Sigmoid colon (tissue), 7 donors: ENCODE results near the gene RNF225. TPM values are rescaled to one million over a fixed set of nuclear protein-coding genes. Genes with fewer than 3 reads are reported as not detected.

Source experiments
- DNase-seq: peaks from one replicate; pipeline ENCODE4 v3.0.0-alpha.2; 2019
- H3K27ac ChIP-seq, 4 donors: fragments of 200-600 bp; sonication (generic); one replicate each; pipeline ENCODE4 v1.5.1; 2016 to 2019; ENCODE audit warnings: mild to moderate bottlenecking in 1 of 4
- H3K27me3 ChIP-seq, 3 donors: fragments of 200-600 bp; sonication (generic); one replicate each; pipeline ENCODE4 v1.5.1; 2019; ENCODE audit warnings: mild to moderate bottlenecking in 1 of 3
- H3K36me3 ChIP-seq, 4 donors: fragments of 200-600 bp; sonication (generic); one replicate each; pipeline ENCODE4 v1.5.1; 2016 to 2019
- H3K4me1 ChIP-seq, 4 donors: fragments of 200-600 bp; sonication (generic); one replicate each; pipeline ENCODE4 v1.5.1; 2017 to 2019
- H3K4me3 ChIP-seq, 4 donors: fragments of 200-600 bp; sonication (generic); one replicate each; pipeline ENCODE4 v1.5.1; 2017 to 2019; ENCODE audit warnings: mild to moderate bottlenecking in 2 of 4, moderate library complexity in 1 of 4
- H3K9me3 ChIP-seq, 4 donors: fragments of 200-600 bp in 3 of 4; sonication (generic) in 3 of 4; one replicate each; pipeline versions ENCODE4 v1.5.1 to v1.6.1; 2013 to 2019
- CTCF ChIP-seq, 4 experiments: fragments of 450-650 bp in 3 of 4; fragments of 200-600 bp in 1 of 4; IDR thresholded peaks; one replicate each; pipeline ENCODE4 v1.5.1; 2016 to 2019; ENCODE audit warnings: antibody characterized with exemption in 4 of 4, mild to moderate bottlenecking in 3 of 4, moderate library complexity in 2 of 4
- EP300 ChIP-seq, 4 donors: sonication (generic); formaldehyde crosslinking; IDR thresholded peaks; one replicate each; pipeline ENCODE4 v1.6.1; 2017; ENCODE audit warnings: antibody characterized with exemption in 4 of 4
- POLR2A ChIP-seq, 2 donors: fragments of 450-650 bp; IDR thresholded peaks; one replicate each; pipeline ENCODE4 v1.6.1; 2016; ENCODE audit warnings: antibody characterized with exemption in 2 of 2, mild to moderate bottlenecking in 2 of 2, moderate library complexity in 2 of 2
- POLR2AphosphoS5 ChIP-seq, 4 donors: sonication (generic); formaldehyde crosslinking; IDR thresholded peaks; one replicate each; pipeline ENCODE4 v1.6.1; 2017; ENCODE audit warnings: antibody characterized with exemption in 4 of 4
- WGBS, 2 donors: extraction: QIAGEN DNeasy Blood & Tissue Kit; methylation state at CpG; one replicate each; pipeline ENCODE4 v1.1.7; 2013; 5-methylcytosine and 5-hydroxymethylcytosine counted together
- intact Hi-C: fragments of 100-400 bp; cut with DNase I; formaldehyde crosslinking; loops from one replicate; pipeline ENCODE4 v1.15.1; 2023
- polyA plus RNA-seq, 3 donors: library from polyadenylated mRNA; stranded (reverse); fragments of 200-250 nt; gene quantifications; one replicate each; pipeline ENCODE4 v1.2.3, GENCODE V29; 2013
- total RNA-seq, 4 donors: library from RNA; depleted of rRNA; stranded (reverse); fragments of >200 nt; gene quantifications; one replicate each; pipeline ENCODE4 v1.1.0, GENCODE V29; 2016
- donor health status: healthy with polysubstance abuse.
- donor health status: Bipolar disorder and iron deficiency.
- donor health status: healthy.

The RNF225 gene
- total and polyA plus RNA-seq, 7 donors: 0.07 TPM; not detected in 6

DNA sequence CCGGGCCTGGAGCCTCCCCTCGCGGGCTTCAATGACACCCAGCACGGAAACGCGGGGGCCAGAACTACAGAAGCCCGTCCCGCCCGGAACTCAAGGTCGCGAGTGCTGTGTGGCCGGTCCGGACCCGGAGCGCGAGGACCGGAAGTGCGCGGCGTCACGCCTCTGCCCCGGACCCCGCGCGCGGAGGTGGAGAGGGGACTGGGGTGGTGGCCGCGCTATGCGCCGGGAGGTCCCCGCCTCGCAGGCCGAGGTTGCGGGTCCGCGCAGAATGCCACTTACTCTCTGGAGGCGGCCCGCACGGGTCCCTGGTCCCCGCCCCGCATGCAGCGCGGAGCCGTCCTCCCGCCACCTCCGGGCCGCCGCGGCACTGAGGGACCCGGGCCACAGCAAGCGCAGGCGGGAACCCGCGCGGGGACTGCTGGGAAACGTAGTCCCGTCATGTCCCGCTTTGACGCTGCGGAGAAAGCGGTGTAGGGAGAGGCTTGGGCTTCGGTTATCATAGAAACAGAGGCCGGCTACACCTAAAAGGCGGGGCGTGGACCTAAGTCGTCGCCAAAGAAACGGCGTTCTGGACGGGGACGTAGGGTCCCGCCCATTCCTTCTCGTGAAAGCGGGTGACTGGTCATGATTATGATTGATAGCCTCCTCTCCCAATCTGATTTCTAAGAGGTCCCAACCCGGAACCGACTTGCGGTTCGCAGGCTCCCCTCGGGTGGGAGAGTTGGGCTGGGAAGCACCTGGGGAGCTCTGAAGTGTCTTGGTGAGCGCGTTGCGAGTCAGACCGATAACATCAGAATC is 14.6 kb upstream of the RNF225 start, which contains the start of gene ZNF837:
TSS of gene ZNF837 (minus strand) at position 369 of the 798 bp plus-strand sequence. CDS start 11,698 bp downstream, outside the sequence.
- DNase-seq: peak; percentile 100
- Histone ChIP-seq H3K36me3 (no peaks in the 10 kb centered on the region), H3K27ac (peak within 1 kb of the TSS; percentile 92 to 96 (median 96)), H3K4me1 (peaks cover 0 to 33% (median 24%) of the 10 kb centered on the region in 4 donors), H3K9me3 (no peaks in the 10 kb centered on the region), H3K4me3 (peak within 1 kb of the TSS; percentile 75 to 93 (median 88)), H3K27me3 (no peaks in the 10 kb centered on the region)
- WGBS, 2 donors: 0% methylated on average over 83 of the region's 83 CpGs
- TF ChIP-seq POLR2A (IDR thresholded peaks at IDR 0.05) (peak; percentile 78 to 81), POLR2AphosphoS5 (IDR thresholded peaks at IDR 0.05) (peak; percentile 65 to 91 (median 80)), EP300 (IDR thresholded peaks at IDR 0.05) (no peak), CTCF (IDR thresholded peaks at IDR 0.05) (no peak)
- intact Hi-C loops: loop anchor here (1.0 to 2.0 kb wide), 2 partner anchors 18 to 54 kb away; partner anchors contain the start of gene ZNF497

DNA sequence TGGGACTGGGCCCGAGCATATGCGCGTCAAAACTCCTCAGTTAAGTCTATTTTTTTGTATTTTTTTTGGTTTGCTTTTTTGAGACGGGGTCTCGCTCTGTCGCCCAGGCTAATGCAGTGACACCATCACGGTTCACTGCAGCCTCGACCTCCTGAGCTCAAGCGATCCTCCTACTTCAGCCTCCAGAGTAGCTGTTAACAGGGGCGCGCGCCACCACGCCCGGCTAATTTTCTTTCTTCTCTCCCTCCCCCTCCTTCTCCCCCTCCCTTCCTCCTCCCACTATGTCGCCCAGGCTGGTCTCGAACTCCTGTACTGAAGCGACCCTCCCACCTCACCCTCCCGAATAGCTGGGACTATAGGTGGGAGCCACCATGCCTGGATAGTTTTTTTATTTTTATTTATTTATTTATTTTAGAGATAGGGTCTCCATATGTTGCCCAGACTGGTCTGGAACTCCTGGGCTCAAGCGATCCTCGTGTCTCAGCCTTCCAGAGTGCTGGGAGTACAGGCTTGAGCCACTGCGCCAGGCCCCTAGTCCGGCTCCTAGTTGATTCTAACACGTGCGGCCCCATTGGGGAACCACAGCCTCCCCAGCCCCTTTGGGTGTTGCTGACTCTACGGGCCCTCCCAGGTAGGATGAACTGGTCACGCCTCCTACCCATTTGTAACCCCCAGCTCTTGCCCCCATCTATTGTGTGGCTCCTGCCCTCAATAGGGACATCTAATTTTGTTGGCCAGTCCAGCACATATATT is 13.8 kb upstream of the RNF225 start:
- no peaks in the 10 kb centered on the region for H3K36me3 ChIP-seq
- H3K4me3 ChIP-seq: peak overlapping the region; percentile 75 to 93 (median 88)
- H3K9me3 ChIP-seq: no peaks in the 10 kb centered on the region
- intact Hi-C loops: loop anchor here (1.0 to 2.0 kb wide), 2 partner anchors 19 to 54 kb away; partner anchors contain the start of gene ZNF497
- peaks cover 0 to 41% (median 29%) of the 10 kb centered on the region in 4 donors for H3K4me1 ChIP-seq
- DNase-seq: no peak
- H3K27me3 ChIP-seq: no peaks in the 10 kb centered on the region
- no peak for TF ChIP-seq CTCF (IDR thresholded peaks at IDR 0.05)
- TF ChIP-seq POLR2A (IDR thresholded peaks at IDR 0.05): no peak
- TF ChIP-seq EP300 (IDR thresholded peaks at IDR 0.05): no peak
- TF ChIP-seq POLR2AphosphoS5 (IDR thresholded peaks at IDR 0.05): no peak
- 22 to 29% methylated on average over 26 of the region's 26 CpGs for WGBS, 2 donors
- H3K27ac ChIP-seq: peak overlapping the region; percentile 92 to 96 (median 96)

DNA sequence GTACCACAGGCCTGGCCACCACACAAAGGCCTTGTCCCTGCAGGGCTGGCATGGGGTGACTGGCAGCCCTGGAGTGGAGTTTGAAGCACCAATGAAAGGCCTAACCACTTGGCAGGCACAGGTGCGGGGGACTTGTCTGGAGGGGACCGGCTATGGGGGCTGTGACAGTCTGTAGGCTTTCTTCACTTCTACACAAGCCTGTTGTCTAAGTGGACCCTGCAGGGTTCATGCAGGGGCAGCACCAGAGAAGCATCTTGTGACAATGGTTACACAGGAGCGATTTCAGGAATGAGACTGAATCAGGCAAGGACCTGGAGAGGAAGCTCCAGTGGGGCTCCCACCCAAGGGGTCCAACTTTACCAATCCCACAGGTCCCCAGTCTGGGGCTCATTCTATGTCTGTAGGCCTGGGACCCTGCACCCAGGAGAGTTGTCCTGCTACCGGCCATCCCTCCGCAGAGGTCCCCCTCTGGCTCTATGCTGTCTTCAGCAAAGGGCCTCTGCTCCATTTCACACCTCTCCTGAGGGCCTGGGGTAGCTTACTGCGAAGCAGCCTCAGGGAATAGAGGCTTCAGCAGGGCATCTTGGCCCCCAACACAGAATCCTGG is 12.4 kb upstream of the RNF225 start:
- no peak for DNase-seq
- no peak overlapping the region for H3K27ac ChIP-seq
- intact Hi-C loops: no loop called here
- H3K27me3 ChIP-seq: no peaks in the 10 kb centered on the region
- H3K4me3 ChIP-seq: no peak overlapping the region
- H3K36me3 ChIP-seq: peaks cover 0 to 1% (median 0%) of the 10 kb centered on the region in 4 donors
- 94 to 95% methylated on average over 6 of the region's 6 CpGs for WGBS, 2 donors
- no peaks in the 10 kb centered on the region for H3K9me3 ChIP-seq
- peaks cover 0 to 50% (median 36%) of the 10 kb centered on the region in 4 donors for H3K4me1 ChIP-seq
- TF ChIP-seq EP300 (IDR thresholded peaks at IDR 0.05) (no peak), POLR2AphosphoS5 (IDR thresholded peaks at IDR 0.05) (no peak), POLR2A (IDR thresholded peaks at IDR 0.05) (no peak), CTCF (IDR thresholded peaks at IDR 0.05) (no peak)

GRCh38 chr19:58385313-58385890 is 10.1 kb upstream of the RNF225 start:
- TF ChIP-seq POLR2AphosphoS5 (IDR thresholded peaks at IDR 0.05): no peak
- no peak for TF ChIP-seq POLR2A (IDR thresholded peaks at IDR 0.05)
- TF ChIP-seq CTCF (IDR thresholded peaks at IDR 0.05): no peak
- no peak for TF ChIP-seq EP300 (IDR thresholded peaks at IDR 0.05)
- H3K36me3 ChIP-seq: peaks cover 0 to 22% (median 6%) of the 10 kb centered on the region in 4 donors
- H3K27me3 ChIP-seq: no peaks in the 10 kb centered on the region
- H3K4me3 ChIP-seq: peak overlapping the region in 1 of 4 donors; percentile 79
- DNase-seq: no peak
- H3K4me1 ChIP-seq: peaks cover 0 to 53% (median 34%) of the 10 kb centered on the region in 4 donors
- H3K9me3 ChIP-seq: no peaks in the 10 kb centered on the region
- 74 to 81% methylated on average over 9 of the region's 9 CpGs for WGBS, 2 donors
- intact Hi-C loops: no loop called here
- H3K27ac ChIP-seq: peak overlapping the region; percentile 93 to 98 (median 98)
